Mesenchymal stem cell (in vitro differentiated cells and primary cell): Measurements from ENCODE around the gene CCDC185.
A peak's percentile ranks its signal among the peaks of the same experiment; 100 is the strongest.

ENCODE experiments used
- DNase-seq: peaks from one replicate; pipeline ENCODE4 v3.0.0-alpha.2; 2013
- H2AFZ ChIP-seq: one replicate; pipeline ENCODE4 v1.6.1; 2013; ENCODE audit warnings: low read depth, mild to moderate bottlenecking, control low read depth, inconsistent platforms, low read length, moderate library complexity
- H2AK5ac ChIP-seq: 2 replicates; pipeline ENCODE4 v1.6.1; 2013; ENCODE audit warnings: low read length, moderate library complexity, mild to moderate bottlenecking, inconsistent platforms; ENCODE audit not compliant: severe bottlenecking
- H2BK120ac ChIP-seq: one replicate; pipeline ENCODE4 v1.6.1; 2013; ENCODE audit warnings: low read depth, mild to moderate bottlenecking, inconsistent platforms, low read length, moderate library complexity
- H2BK12ac ChIP-seq, 2 experiments: one replicate each; pipeline ENCODE4 v1.6.1; 2013; ENCODE audit warnings: inconsistent platforms in 2 of 2, low read length in 2 of 2, mild to moderate bottlenecking in 2 of 2, moderate library complexity in 2 of 2, control low read depth in 1 of 2
- H2BK15ac ChIP-seq: one replicate; pipeline ENCODE4 v1.6.1; 2013; ENCODE audit warnings: mild to moderate bottlenecking, low read depth, inconsistent platforms; ENCODE audit not compliant: poor library complexity, severe bottlenecking
- H2BK5ac ChIP-seq: 2 replicates; pipeline ENCODE4 v1.6.1; 2013; ENCODE audit warnings: low read depth, mild to moderate bottlenecking, low read length, control low read depth, inconsistent platforms; ENCODE audit not compliant: poor library complexity, severe bottlenecking
- H3K14ac ChIP-seq, 2 experiments: one replicate each; pipeline ENCODE4 v1.6.1; 2013; ENCODE audit warnings: inconsistent platforms in 2 of 2, low read length in 2 of 2, control low read depth in 1 of 2, mild to moderate bottlenecking in 1 of 2, moderate library complexity in 1 of 2
- H3K18ac ChIP-seq, 2 experiments: one replicate each; pipeline ENCODE4 v1.6.1; 2013; ENCODE audit warnings: inconsistent platforms in 2 of 2, low read length in 2 of 2, control low read depth in 1 of 2, low read depth in 1 of 2, mild to moderate bottlenecking in 1 of 2
- H3K23ac ChIP-seq, 2 experiments: one replicate each; pipeline ENCODE4 v1.6.1; 2013; ENCODE audit warnings: inconsistent platforms in 2 of 2, low read length in 2 of 2, mild to moderate bottlenecking in 2 of 2, moderate library complexity in 2 of 2, control low read depth in 1 of 2
- H3K27ac ChIP-seq: 2 replicates; pipeline ENCODE4 v1.5.1; 2013; ENCODE audit warnings: mild to moderate bottlenecking, moderate library complexity, low read length, control low read depth, inconsistent platforms; ENCODE audit not compliant: poor library complexity, severe bottlenecking
- H3K27me3 ChIP-seq, 2 experiments: 2 replicates each; pipeline versions ENCODE4 v1.6.1 to v1.7.0; 2013; ENCODE audit warnings: low read length in 2 of 2, mild to moderate bottlenecking in 2 of 2, moderate library complexity in 2 of 2, control low read depth in 1 of 2, inconsistent platforms in 1 of 2; ENCODE audit not compliant: control insufficient read depth in 1 of 2, insufficient read depth in 1 of 2
- H3K36me3 ChIP-seq, 2 experiments: 2 replicates each; pipeline versions ENCODE4 v1.6.1 to v1.7.0; 2013; ENCODE audit warnings: low read length in 2 of 2, control low read depth in 1 of 2, inconsistent platforms in 1 of 2, low read depth in 1 of 2, mild to moderate bottlenecking in 1 of 2; ENCODE audit not compliant: insufficient read depth in 2 of 2, control insufficient read depth in 1 of 2
- H3K4ac ChIP-seq, 2 experiments: one replicate each; pipeline ENCODE4 v1.6.1; 2013; ENCODE audit warnings: inconsistent platforms in 2 of 2, low read length in 2 of 2, mild to moderate bottlenecking in 2 of 2, moderate library complexity in 2 of 2, control low read depth in 1 of 2, low read depth in 1 of 2
- H3K4me1 ChIP-seq: 2 replicates; pipeline ENCODE4 v1.6.1; 2013; ENCODE audit warnings: low read depth, low read length, control low read depth; ENCODE audit not compliant: control insufficient read depth, insufficient read depth
- H3K4me2 ChIP-seq: 2 replicates; pipeline ENCODE4 v1.6.1; 2013; ENCODE audit warnings: low read length, mild to moderate bottlenecking, inconsistent platforms; ENCODE audit not compliant: poor library complexity, severe bottlenecking
- H3K4me3 ChIP-seq, 2 experiments: 2 replicates each; pipeline versions ENCODE4 v1.5.1 to v1.7.0; 2013; ENCODE audit warnings: low read length in 2 of 2, mild to moderate bottlenecking in 2 of 2, control low read depth in 1 of 2, low read depth in 1 of 2; ENCODE audit not compliant: insufficient read depth in 1 of 2
- H3K79me1 ChIP-seq: replicated peaks from 2 replicates; pipeline ENCODE4 v1.6.1; 2013; ENCODE audit warnings: mild to moderate bottlenecking, control low read depth, low read length, inconsistent platforms; ENCODE audit not compliant: poor library complexity, severe bottlenecking
- H3K9ac ChIP-seq: 2 replicates; pipeline ENCODE4 v1.7.0; 2013; ENCODE audit warnings: mild to moderate bottlenecking, low read length, moderate library complexity
- H3K9me3 ChIP-seq: 2 replicates; pipeline ENCODE4 v1.7.0; 2013; ENCODE audit warnings: mild to moderate bottlenecking, low read length; ENCODE audit not compliant: control insufficient read depth
- H4K8ac ChIP-seq: one replicate; pipeline ENCODE4 v1.6.1; 2013; ENCODE audit warnings: inconsistent platforms, mild to moderate bottlenecking, low read length, moderate library complexity
- H4K91ac ChIP-seq: one replicate; pipeline ENCODE4 v1.6.1; 2013; ENCODE audit warnings: mild to moderate bottlenecking, low read length, inconsistent platforms
- WGBS: methylation state at CpG from one replicate; pipeline ENCODE4 v1.1.7; 2013; ENCODE audit warnings: mixed read lengths; 5-methylcytosine and 5-hydroxymethylcytosine counted together

CCDC185 gene

DNA sequence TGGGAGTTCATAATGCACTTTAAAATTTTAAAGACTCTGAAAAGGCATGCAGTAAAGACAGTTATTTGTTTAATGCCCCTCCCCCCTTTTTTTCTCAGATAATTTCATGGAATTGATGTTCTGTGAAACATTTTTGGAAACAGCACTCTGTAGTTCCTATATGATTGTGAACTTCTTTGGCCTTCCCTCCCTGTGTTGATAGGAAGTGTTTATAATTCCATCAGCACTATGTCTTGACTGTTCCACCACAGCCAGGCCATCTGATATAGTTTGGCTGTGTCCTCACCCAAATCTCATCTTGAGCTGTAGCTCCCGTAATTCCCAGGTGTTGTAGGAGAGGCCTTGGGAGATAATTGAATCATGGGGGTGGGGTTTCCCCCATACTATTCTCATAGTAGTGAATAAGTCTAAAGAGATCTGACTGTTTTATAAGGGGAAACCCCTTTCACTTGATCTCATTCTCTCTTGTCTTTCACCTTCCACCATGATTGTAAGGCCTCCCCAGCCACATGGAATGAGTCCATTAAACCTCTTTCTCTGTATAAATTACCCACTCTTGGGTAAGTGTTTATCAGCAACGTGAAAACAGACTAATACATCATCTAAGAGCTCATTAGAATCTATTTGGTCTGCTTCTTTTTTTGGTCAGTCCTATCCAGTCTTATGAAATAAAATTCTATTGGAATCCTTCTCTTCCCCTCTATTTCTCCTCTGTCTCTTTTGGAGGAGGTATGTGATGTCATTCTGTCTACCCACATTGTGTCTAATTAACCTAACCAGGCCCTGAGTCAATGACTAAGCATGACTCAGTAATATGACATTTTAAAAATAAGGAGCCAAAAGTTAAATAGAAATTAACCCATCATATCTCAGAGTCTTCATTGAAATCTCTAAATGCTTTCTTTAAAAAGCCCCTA is 8.9 kb downstream of the CCDC185 start:
- Histone ChIP-seq H2AK5ac (peak overlapping the region; percentile 97), H3K14ac (no peak overlapping the region), H3K23ac (no peak overlapping the region), H3K36me3 (no peaks in the 10 kb centered on the region), H2BK120ac (no peak overlapping the region), H3K27me3 (no peaks in the 10 kb centered on the region), H2AFZ (no peak overlapping the region), H2BK5ac (no peak overlapping the region), H3K18ac (no peak overlapping the region), H3K9me3 (no peaks in the 10 kb centered on the region), H3K79me1 (no peaks in the 10 kb centered on the region), H2BK15ac (no peak overlapping the region), H3K4me2 (no peak overlapping the region), H4K91ac (no peak overlapping the region), H3K4me3 (peak overlapping the region in 1 of 2 experiments; percentile 38), H3K4ac (no peak overlapping the region), H2BK12ac (no peak overlapping the region), H3K4me1 (peaks cover 3% of the 10 kb centered on the region), H3K9ac (peak overlapping the region; percentile 37), H4K8ac (no peak overlapping the region), H3K27ac (peak overlapping the region; percentile 75)
- WGBS = 91% methylated on average over 1 of the region's 2 CpGs
- DNase-seq = peak; percentile 40

DNA sequence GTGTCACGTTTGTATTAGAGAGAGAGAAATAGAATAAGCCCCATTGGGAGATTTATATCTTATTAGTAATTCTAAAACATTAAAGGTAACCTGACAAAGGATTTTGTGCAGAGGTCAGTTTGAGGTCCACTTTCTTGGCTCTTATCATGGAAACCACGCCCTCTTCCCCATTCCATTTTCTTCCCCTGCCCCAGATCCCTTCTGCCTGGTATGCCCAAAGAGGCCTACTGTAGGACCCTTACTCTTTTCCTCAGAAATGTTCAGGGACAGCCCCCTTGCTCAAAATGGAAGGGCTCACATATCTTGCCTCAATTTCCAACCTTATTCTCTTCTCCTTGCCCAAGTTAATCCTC is 9.6 kb downstream of the CCDC185 start:
- Histone ChIP-seq H3K27me3 (no peaks in the 10 kb centered on the region), H3K4ac (no peak overlapping the region), H2AK5ac (peak overlapping the region; percentile 95), H3K27ac (peak overlapping the region; percentile 69), H3K79me1 (no peaks in the 10 kb centered on the region), H3K9ac (peak overlapping the region; percentile 37), H2BK12ac (no peak overlapping the region), H4K91ac (no peak overlapping the region), H3K4me2 (no peak overlapping the region), H3K14ac (no peak overlapping the region), H4K8ac (no peak overlapping the region), H3K36me3 (no peaks in the 10 kb centered on the region), H2BK15ac (no peak overlapping the region), H3K23ac (no peak overlapping the region), H2BK120ac (no peak overlapping the region), H3K18ac (no peak overlapping the region), H2AFZ (no peak overlapping the region), H3K9me3 (no peaks in the 10 kb centered on the region), H2BK5ac (peak overlapping the region; percentile 82), H3K4me1 (peaks cover 3% of the 10 kb centered on the region), H3K4me3 (peak overlapping the region in 1 of 2 experiments; percentile 38)
- WGBS = 73% methylated on average over 1 of the region's 2 CpGs
- no peak for DNase-seq

DNA sequence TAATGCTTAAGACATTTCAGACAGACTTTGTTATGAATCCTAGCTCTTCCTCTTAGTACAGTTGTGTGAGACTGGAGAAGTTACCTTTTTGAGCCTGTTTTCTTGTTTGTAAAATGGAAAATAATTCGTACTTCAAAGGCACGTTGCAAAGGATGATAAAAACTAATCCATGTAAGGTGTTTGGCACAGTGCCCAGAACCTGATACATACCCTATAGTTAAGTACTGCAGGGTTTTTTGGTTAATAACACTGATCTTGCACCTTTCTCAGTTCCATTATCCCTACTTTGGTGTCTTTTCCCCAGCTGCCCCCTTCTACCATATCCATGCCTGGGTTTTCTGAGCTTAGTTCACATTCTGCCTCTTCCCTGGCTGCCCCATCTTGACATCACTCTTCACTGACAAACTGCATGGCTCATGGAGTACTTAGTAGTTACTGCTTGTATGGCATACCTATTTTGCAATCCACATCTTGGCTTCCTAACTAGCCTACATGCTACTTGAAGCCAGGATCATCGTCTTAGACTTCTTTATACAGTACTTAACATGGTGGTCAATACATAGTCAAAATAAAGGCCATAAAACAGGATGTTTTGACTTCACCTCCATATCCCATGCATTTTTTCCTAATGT is 10.1 kb downstream of the CCDC185 start:
- H3K4me1 ChIP-seq = peaks cover 3% of the 10 kb centered on the region
- H2AK5ac ChIP-seq = peak overlapping the region; percentile 95
- WGBS = 92% methylated on average over 1 of the region's 3 CpGs
- H3K4me2 ChIP-seq = no peak overlapping the region
- no peaks in the 10 kb centered on the region for H3K36me3 ChIP-seq
- H2AFZ ChIP-seq = no peak overlapping the region
- no peak overlapping the region for H4K91ac ChIP-seq
- DNase-seq = peak; percentile 16
- no peak overlapping the region for H3K14ac ChIP-seq
- peak overlapping the region; percentile 37 for H3K9ac ChIP-seq
- no peak overlapping the region for H2BK15ac ChIP-seq
- no peak overlapping the region for H2BK5ac ChIP-seq
- H3K27me3 ChIP-seq = no peaks in the 10 kb centered on the region
- peak overlapping the region in 1 of 2 experiments; percentile 38 for H3K4me3 ChIP-seq
- no peaks in the 10 kb centered on the region for H3K79me1 ChIP-seq
- H2BK120ac ChIP-seq = no peak overlapping the region
- no peak overlapping the region for H3K4ac ChIP-seq
- no peak overlapping the region for H4K8ac ChIP-seq
- no peak overlapping the region for H2BK12ac ChIP-seq
- no peak overlapping the region for H3K18ac ChIP-seq
- H3K9me3 ChIP-seq = no peaks in the 10 kb centered on the region
- H3K23ac ChIP-seq = no peak overlapping the region
- H3K27ac ChIP-seq = peak overlapping the region; percentile 69

DNA sequence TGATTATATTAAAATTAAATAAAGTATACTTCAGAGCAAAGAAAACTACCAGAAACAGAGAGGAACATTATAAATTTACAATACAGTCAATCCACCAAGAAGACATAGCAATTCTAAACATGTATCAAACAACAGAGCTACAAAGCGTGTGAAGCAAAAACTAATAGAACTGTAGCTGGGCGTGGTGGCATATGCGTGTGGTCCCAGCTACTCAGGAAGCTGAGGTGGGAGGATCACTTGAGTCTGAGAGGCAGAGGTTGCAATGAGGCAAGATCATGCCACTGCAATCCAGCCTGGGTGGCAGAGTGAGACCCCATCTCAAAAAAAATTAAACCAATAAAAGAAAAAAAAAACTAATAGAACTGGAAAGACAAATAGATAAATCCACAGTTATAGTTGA is 12.3 kb downstream of the CCDC185 start:
- Histone ChIP-seq H2AFZ (no peak overlapping the region), H3K4me2 (no peak overlapping the region), H3K4ac (no peak overlapping the region), H4K8ac (no peak overlapping the region), H3K23ac (no peak overlapping the region), H2AK5ac (no peak overlapping the region), H3K14ac (no peak overlapping the region), H3K9ac (no peak overlapping the region), H3K4me1 (peaks cover 3% of the 10 kb centered on the region), H2BK120ac (no peak overlapping the region), H3K4me3 (no peak overlapping the region), H3K18ac (no peak overlapping the region), H2BK12ac (no peak overlapping the region), H3K36me3 (no peaks in the 10 kb centered on the region), H2BK5ac (no peak overlapping the region), H3K79me1 (no peaks in the 10 kb centered on the region), H4K91ac (no peak overlapping the region), H3K27ac (no peak overlapping the region), H3K27me3 (no peaks in the 10 kb centered on the region), H2BK15ac (no peak overlapping the region), H3K9me3 (no peaks in the 10 kb centered on the region)
- DNase-seq = no peak
- 96% methylated on average over 3 of the region's 3 CpGs for WGBS
